GM12872 (cell line): ENCODE results near the gene PPP1R12C.

Experiments
- TF ChIP-seq, protein P1 (sequence below): IDR thresholded peaks from 3 replicates; pipeline ENCODE4 v1.5.1; 2011; ENCODE audit warnings: low read depth, mild to moderate bottlenecking, low read length, moderate library complexity; ENCODE audit not compliant: insufficient read depth

Gene PPP1R12C

DNA sequence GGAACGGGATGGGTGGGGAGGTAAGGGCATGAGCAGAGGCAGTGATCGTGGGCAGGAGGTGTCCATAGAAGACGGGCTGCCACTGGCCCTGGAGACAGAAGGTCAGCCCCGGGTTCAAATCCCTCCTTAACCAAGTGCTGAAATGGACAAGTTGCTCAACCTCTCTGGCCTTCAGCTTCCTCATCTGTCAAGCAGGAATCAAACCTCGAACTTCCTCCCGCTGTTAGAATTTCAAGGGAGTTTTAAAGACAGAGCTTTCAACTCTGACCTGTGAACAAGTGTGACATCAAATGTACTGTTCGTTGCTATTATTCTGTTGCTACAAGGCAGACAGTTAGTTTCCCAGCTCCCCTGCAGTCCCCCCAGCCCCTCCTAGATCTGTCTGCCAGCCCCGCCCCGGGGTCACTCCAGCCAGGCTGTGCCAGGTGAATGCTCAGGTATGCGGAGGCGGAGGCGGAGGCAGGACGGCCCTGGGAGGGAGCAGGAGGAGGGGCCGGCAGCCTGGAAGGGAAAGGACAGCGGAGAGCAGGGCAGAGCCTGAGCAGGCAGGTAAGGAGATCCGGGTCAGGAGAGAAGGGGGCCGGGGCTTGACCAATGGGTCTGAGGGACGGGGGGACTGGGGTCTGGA lies 42.0 kb downstream of the PPP1R12C start, which contains the start of gene EPS8L1:
Gene EPS8L1 (plus strand): TSS at position 499 of the 628 bp plus-strand sequence. CDS start 576 bp downstream, outside the sequence.
- TF ChIP-seq, protein P1, sequence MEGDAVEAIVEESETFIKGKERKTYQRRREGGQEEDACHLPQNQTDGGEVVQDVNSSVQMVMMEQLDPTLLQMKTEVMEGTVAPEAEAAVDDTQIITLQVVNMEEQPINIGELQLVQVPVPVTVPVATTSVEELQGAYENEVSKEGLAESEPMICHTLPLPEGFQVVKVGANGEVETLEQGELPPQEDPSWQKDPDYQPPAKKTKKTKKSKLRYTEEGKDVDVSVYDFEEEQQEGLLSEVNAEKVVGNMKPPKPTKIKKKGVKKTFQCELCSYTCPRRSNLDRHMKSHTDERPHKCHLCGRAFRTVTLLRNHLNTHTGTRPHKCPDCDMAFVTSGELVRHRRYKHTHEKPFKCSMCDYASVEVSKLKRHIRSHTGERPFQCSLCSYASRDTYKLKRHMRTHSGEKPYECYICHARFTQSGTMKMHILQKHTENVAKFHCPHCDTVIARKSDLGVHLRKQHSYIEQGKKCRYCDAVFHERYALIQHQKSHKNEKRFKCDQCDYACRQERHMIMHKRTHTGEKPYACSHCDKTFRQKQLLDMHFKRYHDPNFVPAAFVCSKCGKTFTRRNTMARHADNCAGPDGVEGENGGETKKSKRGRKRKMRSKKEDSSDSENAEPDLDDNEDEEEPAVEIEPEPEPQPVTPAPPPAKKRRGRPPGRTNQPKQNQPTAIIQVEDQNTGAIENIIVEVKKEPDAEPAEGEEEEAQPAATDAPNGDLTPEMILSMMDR, result no peak

DNA sequence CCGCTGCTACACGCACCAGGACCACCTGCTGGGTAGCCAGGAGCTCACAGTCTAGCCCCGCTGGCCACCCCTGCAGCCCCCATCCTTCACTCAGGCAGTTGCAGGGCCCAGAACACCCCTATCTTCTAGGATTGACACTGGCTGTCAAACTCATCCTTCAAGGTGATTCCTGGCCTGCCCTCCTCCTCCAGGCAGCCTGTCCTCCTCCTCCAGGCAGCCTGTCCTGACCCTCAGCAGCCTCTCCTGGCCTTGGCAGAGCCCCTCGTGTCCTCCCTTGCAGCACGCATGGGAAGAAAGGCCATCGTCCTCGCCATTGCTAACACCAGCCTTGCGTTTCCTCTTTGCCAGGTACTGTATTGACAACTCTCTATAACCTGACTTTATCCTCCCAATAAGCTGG lies 45.5 kb downstream of the PPP1R12C start:
- TF ChIP-seq, protein P1, result no peak

DNA sequence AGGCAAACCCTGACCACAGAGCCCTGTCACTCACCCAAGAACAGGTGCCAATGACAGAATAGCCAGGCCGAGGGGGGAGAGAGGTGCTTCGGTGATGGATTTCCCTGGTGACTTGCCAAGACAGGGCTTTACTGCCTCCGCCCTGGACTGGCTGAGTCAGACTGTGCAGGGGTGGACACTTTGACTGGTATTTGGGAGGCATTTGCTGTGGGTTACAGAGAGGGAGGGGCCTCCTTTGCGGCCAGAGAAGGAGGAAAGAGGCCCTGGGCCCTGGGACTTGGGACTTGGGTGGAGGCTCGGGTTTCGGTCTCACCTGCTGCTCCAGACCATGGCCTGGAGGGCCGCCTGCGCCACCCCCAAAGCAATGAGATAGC lies 46.3 kb downstream of the PPP1R12C start:
- TF ChIP-seq, protein P1, result no peak

DNA sequence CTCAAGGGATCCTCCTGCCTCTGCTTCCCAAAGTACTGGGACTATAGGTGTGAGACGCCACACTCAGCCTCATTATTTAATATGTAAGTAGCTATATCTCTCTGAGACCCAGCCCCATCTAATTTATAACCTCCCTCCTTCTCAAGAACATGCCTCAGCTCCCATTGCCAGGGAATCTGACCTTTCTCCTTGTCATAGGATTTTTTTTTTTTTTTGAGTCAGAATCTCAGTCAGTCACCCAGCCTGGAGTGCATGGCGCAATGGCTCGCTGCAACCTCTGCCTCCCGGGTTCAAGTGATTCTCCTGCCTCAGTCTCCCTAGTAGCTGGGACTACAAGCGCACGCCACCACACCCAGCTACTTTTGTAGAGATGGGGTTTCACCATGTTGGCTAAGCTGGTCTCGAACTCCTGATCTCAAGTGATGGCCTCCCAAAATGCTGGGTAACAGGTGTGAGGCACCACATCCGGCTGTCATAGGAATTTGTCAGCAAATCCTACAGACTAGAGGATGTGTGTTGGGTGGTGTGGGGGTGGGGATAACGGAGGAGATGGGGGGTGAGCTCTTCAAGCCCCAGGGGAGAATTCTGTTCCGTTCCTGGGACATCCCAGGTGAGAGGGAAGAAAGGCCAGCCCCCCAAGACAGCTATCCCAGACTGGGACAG lies 46.8 kb downstream of the PPP1R12C start:
- TF ChIP-seq, protein P1, result no peak

DNA sequence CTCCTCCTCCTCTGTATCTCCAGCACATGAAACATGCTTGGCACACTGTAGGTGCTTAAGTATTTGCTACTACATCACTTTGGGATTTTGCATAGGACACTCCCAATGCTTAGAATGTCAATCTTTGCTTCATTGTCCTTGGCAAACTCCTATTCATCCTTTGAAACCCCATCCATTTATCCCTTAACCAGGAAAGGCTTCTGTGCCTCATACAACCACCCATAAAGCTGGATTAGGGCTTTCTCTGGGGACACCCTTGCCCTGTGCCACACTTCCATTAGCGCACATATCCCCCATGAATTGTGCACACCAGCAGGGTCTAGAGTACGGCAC lies 47.6 kb downstream of the PPP1R12C start:
- TF ChIP-seq, protein P1, result no peak

GRCh38 chr19:55068950-55069864 lies 48.2 kb downstream of the PPP1R12C start:
- TF ChIP-seq, protein P1, result no peak

DNA sequence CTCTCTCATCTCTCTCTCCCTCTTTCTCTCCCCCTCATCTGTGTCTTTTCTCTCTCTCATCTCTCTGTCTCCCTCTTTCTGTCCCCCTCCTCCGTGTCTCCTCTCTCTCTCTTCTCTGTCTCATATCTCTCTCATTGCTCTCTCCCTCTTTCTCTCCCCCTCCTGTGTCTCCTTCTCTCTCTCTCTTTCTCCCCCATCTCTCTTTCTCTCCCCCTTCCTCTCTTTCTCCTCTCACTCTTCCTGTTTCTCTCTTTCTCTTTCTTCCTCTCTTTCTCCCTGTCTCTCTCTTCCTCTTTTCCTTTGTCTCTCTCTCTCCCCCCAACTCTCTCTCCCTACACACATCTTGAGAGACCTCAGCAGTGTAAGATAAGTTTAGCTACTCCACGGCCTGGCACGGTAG lies 49.6 kb downstream of the PPP1R12C start:
- TF ChIP-seq, protein P1, result no peak
